Activated CD8-positive, alpha-beta memory T cell treated with anti-CD3 and anti-CD28 coated beads, Interleukin-2, amount 50 U/mL, for 24 hours (primary cell): ENCODE data around the gene TUBB4B.

Experiments
- DNase-seq: peaks from one replicate; pipeline ENCODE4 v3.0.0-alpha.2; 2020; ENCODE audit errors: extremely low read depth

TUBB4B gene

DNA sequence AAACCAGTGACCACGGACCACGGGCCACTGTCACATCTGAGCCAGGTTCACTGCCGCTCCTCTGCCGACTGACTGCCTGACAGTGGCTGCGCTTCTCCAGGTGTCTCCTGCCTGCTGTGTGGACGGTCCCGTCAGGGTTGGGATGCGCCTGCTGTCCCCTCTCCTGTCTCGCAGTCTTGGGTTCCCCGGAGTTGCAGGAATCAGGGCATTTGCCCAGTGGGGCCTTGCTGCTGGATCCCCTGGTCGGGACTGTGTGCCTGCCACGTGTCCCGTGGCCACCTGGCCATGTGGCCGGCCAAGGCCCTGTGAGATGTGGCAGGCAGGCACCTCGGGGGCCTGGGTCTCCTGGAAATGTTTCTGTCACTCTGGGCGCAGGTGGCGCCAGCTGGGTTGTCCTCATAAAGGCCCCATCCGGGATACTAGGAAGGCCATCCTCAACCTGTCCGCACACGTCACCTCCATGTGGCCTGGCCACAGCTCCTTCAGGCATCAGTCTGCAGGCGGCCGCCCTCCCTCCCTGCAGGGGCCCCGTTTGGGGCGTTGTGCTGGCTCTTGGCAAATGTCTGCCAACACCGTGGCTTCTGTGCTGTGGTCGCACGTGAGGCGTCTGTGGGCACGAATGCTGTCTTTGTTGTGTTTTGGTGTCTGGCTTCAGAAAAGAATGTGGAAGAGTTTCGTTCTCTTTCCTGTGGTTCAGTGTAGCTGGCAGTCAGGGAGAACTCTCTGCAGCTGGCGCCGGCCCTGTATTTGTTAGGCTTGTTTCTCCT is 30.0 kb downstream of the TUBB4B start:
- no peak for DNase-seq

GRCh38 chr9:137271696-137272076 is 30.6 kb downstream of the TUBB4B start:
- DNase-seq: no peak

DNA sequence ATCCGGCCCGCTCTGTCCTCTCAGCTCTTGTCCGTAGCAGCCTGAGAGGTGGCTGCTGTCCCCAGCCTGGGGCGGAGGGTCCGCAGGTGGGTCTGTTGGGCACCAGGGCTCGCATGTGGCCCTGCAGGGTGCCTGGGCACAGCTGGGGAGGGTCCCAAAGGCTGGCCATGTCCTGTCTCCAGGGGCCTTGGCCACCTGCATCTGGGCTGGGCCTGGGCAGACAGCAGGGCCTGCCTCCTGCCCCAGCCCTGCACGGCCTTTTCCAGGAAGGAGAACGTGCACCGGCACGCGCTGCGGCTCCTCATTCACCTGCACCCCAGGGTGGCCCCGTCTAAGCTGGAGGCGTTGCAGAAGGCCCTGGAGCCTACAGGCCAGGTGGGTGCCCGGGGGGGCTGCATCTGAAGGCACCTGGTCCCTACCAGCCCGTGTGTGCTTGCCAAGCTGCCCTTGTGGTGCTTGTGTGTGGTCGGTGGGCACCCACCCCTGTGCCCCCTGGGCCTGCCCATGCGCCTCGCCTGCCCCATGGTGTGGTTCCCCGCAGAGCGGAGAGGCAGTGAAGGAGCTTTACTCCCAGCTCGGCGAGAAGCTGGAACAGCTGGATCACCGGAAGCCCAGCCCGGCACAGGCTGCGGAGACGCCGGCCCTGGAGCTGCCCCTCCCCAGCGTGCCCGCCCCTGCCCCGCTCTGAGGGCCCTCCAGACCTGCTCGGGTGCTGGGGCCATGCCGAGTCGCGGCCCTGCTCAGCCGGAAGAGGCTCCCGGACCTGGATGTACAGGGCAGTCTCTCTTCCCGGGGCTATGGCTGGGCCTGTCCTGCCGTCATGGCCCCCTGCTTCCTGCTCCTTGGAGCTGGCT is 31.4 kb downstream of the TUBB4B start:
- DNase-seq: no peak

- no peak for DNase-seq
Observed at GRCh38 chr9:137273095-137273490, 32.0 kb downstream of the TUBB4B start.

DNA sequence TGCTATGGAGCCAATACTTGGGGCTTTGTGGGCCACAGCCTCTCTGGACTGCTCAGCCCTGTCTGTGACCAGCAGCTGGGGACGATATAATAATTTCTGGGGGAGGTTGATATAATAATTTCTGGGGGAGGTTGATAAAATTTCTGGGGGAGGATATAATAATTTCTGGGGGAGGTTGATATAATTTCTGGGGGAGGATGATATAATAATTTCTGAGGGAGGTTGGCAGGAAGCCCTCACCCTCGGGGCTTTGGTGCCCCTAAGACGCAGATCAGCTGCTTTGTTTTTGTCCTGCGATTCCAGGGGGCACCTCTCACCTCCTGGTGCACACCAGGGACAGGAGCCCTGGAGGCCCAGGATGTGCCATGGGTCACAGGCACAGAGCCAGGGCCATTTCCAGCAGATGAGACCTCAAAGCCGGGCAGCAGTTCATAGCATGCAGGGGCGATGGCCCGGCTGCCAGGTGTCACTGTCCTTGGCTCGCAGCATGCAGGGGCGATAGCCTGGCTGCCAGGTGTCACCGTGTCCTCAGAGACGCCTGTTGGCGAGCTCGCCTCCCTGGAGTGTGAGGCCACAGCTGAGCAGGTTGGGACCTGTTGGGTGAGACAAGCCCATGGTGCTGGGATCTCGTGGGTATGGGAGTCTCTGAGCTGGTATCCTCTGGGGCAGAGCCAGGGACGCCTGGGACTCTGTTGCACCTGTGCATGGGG is 32.7 kb downstream of the TUBB4B start:
- DNase-seq: no peak

GRCh38 chr9:137275203-137275587 is 34.1 kb downstream of the TUBB4B start:
- DNase-seq: no peak

DNA sequence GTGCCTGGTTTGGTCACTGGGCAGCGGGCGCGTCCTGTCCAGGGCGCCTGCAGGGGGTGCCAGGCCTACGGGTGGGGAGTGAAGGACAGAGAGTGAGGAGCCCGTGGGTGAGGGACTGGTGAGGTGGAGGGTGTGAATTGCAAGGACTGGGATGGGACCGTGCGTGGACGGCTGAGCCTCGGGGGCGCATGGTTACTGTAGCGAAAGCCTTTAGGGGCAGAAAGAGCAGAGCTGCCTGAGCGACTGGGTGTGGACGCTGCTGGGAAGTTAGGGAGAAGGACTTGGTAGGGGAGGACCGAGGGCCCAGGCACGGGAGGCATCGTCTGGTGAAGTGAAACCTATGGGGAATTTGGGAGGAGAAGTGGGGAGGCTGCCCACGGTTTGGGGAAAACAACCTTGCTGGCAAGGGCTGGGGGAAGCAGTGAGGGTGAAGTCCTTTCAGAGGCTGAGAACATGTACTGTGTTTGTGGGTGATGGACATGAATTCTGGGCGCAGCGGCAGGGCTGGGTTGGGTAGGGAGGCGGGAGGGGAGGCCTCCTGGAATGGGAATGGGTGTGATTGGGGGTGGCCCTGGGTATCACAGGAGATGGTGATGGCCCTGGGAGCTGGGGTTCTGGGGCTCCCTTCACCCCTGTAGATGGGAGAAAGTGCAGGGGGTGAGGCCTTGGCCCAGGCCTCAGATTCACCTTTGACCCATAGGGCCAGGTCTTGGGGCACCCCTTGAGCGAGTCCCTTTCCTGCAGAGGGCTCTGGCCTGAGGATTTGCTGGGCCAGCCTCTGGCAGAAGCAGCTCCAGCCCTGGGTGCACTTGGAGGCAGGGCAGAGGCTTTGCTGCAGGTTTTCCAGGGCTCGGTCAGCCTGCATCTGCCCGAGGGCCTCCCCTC is 34.7 kb downstream of the TUBB4B start:
- no peak for DNase-seq

DNA sequence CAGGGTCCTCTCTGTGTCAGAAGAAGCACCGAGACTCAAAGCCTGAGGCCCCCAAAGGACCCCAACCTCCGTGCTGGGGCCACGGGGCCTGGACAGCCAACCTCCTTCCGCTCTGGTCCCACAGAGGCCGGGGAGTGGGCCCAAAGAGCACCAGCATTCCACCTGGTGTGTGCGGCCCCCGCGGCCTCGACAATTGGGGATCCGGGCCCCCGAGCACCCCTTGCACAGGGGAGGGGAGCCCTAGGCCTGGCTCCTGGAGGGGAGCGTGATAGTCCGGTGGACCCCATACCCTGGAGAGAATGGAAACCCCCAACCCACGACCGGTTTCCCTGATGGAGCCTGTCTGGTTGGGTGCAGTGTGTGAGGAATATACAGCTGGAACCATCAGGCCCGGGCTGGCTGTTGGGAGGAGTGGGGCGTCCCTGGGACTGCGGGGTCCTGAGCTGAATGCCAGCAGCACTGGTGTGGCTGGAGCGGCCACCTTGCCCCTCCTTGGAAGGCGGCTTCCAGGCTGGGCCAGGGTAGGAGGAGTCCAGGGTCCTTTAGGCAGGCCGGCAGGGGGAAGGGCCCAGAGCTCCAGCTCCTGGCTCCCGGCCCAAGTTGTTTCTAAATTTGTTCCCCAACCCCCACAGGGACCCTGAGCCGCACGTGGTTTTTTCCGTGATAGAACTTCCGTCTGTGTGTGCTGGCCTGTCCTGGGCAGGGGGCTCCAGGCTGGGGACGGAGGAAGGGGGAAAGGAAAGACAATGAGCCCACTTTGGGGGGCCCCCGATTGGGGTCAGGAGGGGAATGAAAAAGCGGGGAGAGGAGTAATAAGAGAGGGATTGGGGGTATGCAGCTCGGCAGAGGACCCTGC is 35.6 kb downstream of the TUBB4B start:
- no peak for DNase-seq

GRCh38 chr9:137277329-137278041 is 36.4 kb downstream of the TUBB4B start, which contains the start of gene TOR4A:
Gene TOR4A, plus strand, starts transcription at chr9:137277726. Its CDS starts 964 bp downstream, at chr9:137278690.
- DNase-seq: no peak

DNA sequence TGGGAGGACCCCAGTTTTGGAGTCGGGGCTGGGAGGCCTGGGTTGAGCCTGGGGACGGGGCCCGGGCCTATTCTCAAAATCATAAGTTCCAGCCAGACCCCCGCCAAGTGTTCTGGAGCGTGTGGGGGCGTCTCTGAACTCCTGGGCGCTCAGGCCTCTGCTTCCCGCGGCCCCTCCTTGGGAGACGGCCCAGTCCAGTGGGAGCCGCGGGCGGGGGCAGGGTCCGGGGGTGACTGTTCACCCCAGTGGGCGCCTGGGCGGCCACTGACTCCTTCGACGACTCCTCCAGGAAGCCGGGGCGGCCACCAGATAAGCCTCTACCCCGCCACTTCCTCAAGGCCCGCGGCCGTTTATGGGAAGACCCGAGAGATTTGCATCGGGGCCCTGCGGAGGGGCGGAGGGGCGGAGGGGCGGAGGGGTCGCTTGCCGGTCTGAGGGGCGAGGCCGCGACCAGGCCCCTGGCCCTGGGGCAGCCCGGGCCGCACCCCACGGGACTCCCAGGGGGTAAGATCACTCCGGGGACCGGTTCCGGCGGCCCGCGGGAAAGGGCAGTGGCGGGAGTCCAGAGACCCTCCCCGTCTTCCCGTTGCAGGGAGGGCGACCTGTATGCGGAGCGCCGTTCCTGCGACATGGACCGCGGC is 37.1 kb downstream of the TUBB4B start:
- DNase-seq: no peak

GRCh38 chr9:137278721-137279711 is 37.9 kb downstream of the TUBB4B start:
- DNase-seq: no peak

DNA sequence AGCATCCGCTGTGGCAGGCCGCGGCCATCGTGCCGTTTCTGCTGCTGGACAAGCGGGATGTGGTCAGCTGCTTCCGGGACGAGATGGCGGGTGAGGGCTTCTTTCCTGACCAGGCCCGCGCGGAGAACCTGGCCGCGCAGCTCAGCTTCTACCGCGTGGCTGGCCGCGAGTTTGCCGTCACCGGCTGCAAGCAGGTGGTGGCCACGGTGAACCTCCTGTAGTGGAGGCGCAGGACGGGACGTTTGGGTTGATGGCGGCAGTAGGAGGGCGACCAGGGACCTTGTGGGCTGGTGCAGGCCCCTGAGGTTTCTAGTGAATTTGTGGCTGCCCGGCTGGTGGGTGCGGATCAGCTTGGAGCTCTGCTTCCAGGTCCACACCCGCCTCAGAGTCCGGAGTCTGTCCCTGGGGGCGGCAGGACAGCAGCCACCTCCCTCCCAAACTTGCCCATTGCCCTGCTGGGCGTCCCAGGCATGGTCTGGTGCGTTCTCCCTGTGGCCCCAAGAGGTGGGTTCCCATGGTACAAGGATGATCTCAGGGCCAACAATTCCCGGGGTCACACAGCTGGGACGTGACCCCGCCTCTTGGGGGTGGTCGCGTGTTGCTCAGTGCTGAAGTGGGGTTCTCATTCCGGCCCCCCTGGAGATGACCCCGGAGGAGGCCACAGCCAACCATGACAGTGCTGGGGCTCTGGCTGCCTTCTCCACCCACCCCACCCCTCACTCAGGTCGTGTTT is 38.8 kb downstream of the TUBB4B start:
- DNase-seq: no peak

DNA sequence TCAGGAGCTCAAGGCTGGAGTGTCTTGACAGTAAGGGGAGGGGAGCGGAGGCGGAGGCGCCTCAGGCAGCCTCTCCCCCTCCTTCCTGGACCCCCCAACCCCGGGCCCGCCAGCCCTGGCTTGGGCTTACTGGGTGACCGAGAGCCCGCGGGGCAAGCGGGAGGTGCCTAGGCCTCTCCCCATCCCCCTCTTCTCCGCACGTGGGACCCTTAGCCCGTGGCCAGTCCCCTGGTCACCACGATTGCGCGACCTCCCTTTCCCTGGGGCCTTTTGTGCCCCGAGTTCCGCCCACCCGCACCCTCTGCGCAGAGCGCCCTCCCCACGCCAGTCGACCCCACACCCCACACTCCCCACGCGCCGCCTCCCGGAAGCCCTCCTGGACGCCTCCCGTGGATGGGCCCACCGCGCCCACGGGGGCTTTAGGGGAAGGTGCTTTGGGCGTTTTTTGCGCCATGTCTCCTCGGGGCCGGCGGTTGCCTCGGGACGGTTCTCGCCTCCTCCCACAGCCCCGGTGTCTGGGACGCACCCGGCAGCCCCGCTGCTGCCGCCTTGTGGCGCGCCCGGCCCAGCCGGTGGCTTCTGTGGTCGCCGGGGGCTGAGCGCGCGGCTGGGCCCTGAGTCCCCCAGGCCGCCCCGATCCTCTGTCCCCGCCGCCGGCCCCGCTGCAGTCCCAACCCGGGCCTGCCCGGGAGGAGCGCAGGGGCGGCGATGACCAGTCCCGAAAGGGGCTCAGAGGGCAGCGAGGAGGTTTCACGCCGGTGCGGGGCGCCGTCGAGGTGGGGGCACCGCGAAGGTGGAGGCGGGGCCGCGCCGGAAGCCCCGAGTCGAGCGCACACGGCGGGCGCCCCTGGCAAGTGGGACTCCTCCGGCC is 39.6 kb downstream of the TUBB4B start:
- DNase-seq: no peak

- no peak for DNase-seq
Observed at GRCh38 chr9:137281345-137282116, 40.4 kb downstream of the TUBB4B start.

DNA sequence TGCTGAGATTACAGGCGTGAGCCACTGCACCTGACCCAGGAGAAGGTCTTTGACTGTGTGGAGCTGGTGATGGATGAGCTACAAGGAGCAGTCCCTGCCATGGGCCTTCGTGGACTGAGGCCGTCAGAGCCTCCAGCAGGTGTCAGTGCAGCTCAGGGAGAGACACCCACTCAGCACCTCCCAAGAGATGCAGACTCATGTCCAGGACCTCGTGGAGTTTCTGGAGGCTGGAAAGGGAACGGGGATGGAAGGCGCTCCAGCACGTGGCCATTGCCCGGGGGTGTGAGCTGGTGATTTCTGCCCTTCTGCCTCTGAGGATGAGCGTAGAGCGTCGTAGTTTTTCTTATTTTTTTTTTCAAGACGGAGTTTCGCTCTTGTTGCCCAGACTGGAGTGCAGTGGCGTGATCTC is 45.9 kb downstream of the TUBB4B start:
- DNase-seq: no peak

GRCh38 chr9:137293094-137293481 is 52.0 kb downstream of the TUBB4B start:
- DNase-seq: no peak
